ENCODE results near the gene NRL.
A peak's percentile ranks its signal among the peaks of the same experiment; 100 is the strongest.
"Not testable (repeated sequence)": the region's sequence is repeated elsewhere in the genome, so short reads cannot be mapped to it uniquely, and the experiment has no call there.

Gene NRL

DNA sequence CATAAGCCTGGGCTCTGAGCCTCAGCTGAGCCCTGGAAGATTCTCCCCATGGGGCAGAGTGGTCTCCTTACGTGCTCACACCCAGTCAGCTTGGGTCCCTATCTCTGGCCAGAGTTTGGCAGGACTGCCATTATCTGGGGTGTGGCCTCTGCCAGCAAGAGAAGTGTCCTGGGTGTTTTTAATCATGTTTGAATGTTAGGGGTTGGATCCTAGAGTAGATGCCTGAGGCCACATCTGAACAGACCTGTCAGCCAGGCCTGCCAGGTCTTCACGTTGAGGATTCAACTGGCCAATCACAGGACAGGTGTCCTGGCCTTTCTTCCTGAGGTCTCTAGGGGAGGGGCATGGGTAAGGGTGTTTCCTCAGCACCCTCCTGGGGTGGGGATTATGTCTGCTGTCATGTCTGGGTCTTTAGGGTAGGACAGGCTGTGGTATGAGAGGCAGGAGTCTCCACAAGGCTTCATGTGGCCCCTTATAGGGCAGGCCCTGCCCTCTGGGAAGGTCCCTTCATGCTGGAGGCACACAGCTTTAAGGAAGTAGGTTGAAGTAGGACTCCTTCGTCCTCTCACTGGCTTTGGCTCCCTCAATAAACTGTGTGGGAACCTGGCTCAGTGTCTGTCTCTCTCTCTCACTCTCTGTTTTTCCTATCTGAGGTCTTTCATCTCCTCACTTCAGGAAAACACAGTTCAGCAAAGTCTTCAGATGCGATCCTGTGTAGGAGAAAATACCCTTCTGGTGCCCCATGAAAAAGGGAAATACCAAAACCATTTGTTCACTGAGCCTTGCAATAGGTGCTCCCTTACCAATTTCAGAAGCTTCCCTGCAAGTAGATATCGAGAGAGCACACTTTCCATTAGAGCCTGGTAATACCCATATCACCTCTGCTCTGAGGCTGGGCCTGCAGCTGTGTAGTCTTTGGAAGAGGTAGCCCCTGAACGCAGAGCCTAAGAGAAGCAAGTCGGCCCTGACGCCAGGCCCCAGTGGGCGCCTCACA, 9.0 kb upstream of the NRL start:
- no peak for DNase-seq (ENCODE audit: low read depth in 2 of 2)

DNA sequence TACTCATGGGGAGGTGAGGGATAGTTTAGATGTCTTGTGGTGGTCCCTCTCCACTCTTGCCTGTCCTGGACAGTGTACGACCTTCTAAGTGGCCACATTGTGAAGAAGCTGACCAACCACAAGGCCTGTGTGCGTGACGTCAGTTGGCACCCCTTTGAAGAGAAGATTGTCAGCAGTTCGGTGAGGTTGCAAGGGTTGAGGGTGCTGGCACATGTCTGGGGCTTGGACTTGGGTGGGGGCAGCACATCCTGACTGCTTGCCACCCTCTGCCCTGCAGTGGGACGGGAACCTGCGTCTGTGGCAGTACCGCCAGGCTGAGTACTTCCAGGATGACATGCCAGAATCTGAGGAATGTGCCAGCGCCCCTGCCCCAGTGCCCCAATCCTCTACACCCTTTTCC, 8.1 kb upstream of the NRL start:
- no peak for DNase-seq (ENCODE audit: low read depth in 2 of 2)

DNA sequence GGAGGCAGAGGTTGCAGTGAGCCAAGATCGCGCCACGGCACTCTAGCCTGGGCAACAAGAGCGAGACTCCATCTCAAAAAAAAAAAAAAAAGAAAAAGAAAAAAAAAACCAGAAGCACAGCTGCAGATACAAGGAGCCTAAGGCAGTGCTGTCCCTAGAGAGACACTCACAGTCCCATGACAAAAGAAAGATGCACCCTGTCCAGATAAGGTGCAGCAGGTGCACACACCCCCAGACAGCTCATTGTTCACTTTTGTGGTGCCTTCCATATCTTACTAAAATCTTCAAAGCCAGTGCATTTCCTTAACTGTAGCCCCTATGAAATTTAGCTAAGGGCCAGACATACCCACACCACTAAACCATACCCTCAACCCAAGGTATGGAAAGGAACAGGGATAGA, 7.7 kb upstream of the NRL start:
- no peak for DNase-seq (ENCODE audit: low read depth in 2 of 2)

DNA sequence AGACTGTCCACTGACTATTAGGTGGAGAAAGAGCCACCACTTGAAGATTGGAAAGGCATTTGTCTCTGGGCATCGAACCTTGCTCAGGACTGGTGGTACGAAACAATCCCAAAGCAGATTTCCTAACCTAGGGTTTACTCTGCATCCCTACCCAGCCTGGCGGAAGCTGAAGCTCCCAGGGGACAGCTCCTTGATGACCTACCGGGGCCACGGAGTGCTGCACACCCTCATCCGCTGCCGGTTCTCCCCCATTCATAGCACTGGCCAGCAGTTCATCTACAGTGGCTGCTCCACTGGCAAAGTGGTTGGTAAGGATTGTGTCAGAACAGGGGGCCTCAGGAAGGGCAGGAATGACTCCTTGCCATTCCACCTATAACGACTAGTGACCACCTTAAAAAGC, 6.5 kb upstream of the NRL start:
- no peak for DNase-seq (ENCODE audit: low read depth in 2 of 2)

DNA sequence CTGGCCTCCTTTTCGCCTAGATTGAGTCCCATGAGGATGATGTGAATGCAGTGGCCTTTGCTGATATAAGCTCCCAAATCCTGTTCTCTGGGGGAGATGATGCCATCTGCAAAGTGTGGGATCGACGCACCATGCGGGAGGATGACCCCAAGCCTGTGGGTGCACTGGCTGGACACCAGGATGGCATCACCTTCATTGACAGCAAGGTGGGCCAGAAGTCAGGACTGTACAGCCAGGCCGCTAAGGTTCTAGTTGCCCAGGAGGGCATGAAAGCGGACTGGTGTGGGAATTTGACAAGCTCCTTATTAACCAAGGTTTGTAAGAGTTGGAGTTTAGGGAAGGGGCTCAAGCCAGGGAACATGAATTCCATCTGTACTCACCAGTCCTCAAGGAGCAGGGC, 4.9 kb upstream of the NRL start:
- DNase-seq (ENCODE audit: low read depth in 2 of 2), result no peak

DNA sequence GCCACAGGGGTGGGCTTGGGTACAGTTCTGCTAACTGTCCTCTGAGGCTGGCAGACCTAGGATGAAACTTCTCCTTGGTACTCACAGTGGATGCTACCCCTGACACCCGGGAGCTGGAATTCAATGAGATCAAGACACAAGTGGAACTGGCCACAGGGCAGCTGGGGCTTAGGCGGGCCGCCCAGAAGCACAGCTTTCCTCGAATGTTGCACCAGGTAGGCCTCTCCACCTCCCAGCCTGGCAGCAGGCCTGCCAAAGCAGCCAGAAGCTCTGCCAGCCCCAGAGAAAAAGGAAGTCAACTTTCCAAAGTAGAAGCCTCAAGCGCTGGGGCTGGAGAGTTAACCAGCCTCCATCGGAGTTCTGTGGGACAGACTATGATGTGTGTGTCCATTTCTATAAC, 2.4 kb upstream of the NRL start:
- DNase-seq (ENCODE audit: low read depth in 2 of 2), result no peak

DNA sequence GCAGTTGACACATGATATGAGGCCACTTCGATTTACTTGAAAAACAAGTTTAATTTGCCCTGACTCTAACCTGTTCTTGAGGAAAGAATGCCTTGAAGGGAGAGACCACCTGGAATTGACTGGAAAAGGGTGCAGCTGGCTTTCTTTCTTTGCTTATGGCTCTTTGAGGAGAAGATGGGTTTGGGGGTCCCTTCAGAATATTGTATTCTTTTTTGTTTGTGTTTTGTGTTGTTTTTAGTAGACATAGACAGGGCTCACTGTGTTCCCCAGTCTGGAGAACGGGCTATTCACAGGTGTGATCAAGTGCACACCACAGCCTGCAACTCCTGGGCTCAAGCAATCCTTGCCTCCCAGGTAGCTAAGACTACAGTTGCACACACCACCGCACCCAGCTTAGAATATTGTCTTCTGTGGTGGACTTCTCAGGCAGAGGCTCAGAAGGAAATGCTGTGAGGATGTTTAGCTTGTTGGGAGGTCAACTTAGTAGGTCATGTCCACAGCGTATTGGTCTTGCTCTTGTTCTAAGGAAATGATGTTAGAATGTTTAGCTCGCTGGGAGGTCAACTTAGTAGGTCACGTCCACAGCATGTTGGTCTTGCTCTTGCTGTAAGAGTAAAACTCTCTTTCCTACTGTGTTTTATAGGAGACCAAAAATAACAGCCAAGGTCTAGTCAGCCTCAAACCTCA, 1.5 kb upstream of the NRL start:
- no peak for DNase-seq (ENCODE audit: low read depth in 2 of 2)

DNA sequence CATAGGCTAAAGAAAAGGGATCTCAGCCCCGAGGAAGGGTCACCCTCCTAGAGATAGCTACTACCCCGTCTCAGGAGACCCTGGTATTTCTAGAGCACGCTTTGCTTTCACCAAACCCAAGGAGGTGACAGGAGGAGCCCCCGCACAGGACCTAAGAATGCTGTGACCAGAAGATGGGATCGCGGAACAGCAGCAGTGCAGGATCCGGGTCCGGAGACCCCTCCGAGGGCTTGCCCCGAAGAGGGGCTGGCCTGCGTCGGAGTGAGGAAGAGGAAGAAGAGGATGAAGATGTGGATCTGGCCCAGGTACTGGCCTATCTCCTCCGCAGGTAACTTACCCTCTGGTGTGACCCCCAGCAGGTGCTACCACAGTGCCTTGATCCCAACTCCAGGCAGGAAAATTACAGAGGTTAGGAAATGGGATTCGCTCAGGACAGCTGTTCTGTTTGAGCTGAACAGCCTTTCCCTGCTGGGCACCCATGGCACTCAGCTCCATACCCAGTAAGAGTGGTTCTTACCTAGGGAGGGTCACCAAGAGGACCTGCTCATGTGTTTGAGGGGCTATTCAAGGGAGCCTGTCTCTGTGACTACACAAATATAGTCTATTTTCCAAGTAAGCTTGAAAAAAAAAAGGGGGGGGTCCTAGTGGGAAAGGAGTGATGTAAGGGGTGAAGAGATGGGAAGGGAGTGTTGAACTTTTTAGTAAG, 826 bp upstream of the NRL start:
- no peak for DNase-seq (ENCODE audit: low read depth in 2 of 2)

DNA sequence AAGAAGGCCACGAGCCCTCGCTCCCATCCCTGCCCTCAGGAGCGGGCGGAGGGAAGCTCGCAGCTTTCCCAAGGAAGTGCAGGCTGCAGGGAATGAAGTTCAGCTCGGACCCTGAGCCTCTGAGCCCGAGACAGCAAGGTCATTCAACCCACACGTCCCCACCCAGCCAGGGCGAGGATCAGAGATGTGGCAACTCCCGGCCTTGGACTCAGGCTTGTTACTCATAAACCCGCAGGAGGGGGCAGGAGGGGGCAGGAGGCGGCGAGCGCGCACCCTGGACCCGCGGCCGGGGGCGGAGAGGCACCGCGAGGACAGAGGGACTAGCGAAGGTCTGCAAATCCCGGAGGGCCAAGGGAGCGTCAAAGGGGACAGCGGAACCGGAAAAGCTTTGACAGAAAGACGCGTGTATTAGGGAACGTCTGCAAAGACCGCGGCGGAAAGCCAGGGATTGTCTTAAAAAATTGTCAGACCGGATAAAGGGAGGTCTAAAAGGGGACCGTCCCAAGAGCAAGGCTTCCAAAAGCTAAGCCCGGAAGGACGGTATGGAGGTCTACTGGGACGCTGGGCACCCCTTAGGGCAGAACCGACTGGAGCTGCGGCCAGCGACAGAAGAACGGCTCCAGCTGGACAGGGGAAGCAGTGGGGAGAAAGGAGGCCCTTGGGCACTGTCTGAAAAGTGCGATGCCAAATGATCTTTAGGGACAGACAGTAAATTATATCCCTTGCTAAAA, 783 bp downstream of the NRL start:
- peak; percentile 50 to 58 for DNase-seq (ENCODE audit: low read depth in 2 of 2)

DNA sequence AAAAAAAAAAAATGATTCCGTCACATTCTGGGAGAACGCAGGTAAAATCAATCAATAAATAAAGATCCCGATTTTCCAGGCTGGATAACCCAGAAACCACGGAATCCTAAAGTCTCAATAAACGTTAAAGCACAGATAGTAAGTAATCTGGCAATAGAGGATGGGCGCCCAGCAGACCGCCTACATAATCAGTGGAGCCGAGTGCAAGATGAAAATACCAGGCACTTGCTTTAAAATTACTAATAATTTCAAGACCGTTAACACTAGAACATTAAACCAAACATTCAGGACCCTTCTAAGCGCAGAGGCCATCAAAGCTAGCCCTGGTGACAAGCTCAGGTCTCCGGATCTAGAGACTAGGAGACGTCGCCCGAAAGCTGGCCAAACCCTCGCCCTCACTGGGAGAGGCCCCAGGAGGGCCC, 1.4 kb downstream of the NRL start:
- no peak for DNase-seq (ENCODE audit: low read depth in 2 of 2)

DNA sequence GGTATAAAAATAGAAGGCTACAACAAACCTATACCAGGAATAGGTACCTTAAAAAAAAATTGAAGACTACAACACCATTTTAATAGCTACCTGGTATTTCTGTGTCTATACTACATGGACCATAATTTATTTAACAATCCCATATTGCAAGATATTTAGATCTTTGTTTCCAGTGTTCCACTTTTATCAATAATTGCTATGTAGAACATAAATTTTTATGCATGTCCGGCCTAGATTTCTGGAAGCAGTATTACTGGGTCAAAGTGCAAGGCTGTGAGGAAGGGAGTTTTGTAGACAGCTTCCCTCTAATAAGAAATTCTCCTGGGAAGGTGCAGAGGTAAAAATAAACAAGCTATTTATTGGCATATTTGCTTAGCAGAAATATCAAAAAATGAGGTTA, 4.2 kb downstream of the NRL start:
- DNase-seq (ENCODE audit: low read depth in 2 of 2), result no peak

DNA sequence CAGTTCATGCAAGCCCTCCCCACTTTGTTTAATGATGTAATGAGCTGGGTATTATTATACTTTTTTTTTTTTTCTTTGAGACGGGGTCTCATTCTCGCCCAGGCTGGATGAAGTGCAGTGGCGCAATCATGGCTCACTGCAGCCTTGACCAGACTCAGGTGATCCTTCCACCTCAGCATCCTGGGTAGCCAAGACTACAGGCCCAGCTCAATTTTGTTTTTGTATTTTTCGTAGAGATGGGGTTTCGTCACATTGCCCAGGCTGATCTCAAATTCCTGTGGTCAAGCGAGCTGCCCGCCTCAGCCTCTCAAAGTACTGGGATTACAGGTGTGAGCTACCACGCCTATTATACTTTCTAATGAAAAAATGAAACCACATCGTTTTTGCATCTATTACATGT, 4.7 kb downstream of the NRL start:
- DNase-seq (ENCODE audit: low read depth in 2 of 2), result no peak

DNA sequence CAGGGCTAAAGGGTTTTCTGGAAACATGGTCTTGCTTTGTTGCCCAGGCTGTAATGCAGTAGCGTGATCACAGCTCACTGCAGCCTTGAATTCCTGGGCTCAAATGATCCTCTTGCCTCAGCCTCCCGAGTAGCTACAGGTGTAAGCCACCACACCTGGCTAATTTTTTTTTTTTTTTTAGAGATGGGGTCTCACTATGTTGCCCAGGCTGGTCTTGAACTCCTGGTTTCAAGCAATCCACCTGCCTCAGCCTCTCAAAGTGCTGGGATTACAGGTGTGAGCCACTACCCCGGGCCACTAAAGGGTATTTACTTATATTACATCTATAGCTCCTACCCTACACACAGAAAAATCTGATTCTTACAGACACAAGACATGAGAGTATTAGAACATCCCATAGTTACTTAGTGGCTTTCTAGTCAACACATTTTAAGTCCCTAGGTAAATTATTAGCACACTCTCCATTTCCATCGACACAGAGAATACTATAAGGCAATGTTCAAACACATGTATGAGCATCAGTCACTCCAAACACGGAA, 6.3 kb downstream of the NRL start:
- DNase-seq (ENCODE audit: low read depth in 2 of 2), result no peak

DNA sequence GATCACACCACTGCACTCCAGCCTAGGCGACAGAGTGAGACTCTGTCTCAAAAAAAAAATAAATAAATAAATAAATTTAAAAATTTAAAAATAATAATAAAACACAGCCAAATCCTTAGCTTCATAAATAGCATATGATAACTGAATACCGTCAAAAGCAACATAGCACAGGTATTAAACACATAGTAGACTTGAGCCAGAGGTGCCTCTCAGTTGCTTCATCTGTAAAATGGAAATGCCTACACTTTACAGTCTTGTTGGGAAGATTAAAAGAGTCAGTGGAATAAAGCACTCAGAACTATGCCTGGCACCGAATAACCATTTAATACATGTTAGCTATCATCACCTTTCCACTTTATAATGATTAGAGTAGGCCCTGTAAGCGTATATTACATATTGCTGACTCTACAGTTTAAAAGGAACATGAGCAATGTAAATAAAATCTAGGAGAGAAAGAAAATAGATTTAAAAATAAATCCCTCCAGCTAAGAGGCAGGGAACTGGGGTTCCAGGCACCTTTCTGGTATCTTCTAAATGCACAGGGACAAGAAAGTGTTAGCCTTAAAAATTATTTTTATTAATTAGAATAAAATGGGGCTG, 8.0 kb downstream of the NRL start:
- no peak for DNase-seq (ENCODE audit: low read depth in 2 of 2)

DNA sequence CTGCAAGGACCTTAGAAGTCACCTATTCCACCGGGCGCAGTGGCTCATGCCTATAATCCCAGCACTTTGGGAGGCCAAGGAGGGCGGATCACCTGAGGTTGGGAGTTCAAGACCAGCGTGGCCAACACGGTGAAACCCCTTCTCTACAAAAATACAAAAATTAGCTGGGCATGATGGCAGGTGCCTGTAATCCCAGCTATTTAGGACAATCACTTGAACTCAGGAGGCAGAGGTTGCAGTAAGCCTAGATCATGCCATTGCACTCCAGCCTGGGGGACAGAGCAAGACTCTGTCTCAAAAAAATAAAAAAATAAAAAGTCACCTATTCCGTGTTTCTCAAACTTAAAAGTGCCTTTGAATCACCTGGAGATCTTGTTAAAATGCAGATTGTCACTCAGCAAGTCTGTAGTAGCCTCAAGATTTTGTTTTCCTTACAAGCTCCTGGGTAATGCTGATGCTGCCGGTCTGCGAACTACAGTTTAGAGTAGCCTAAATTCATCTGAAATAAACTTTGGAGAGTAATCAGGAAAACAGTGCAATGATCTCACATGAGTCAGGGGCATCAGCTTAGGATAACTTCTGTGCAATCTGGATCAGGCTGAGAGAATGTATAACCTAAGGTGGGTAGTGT, 9.0 kb downstream of the NRL start:
- DNase-seq (ENCODE audit: low read depth in 2 of 2), result not testable (repeated sequence)

DNA sequence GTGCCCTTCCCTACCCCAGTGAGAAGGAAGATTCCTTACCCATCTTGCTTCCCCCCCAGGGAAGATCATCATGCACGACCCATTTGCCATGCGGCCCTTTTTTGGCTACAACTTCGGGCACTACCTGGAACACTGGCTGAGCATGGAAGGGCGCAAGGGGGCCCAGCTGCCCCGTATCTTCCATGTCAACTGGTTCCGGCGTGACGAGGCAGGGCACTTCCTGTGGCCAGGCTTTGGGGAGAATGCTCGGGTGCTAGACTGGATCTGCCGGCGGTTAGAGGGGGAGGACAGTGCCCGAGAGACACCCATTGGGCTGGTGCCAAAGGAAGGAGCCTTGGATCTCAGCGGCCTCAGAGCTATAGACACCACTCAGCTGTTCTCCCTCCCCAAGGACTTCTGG, 11.3 kb downstream of the NRL start:
- DNase-seq (ENCODE audit: low read depth in 2 of 2), result no peak

DNA sequence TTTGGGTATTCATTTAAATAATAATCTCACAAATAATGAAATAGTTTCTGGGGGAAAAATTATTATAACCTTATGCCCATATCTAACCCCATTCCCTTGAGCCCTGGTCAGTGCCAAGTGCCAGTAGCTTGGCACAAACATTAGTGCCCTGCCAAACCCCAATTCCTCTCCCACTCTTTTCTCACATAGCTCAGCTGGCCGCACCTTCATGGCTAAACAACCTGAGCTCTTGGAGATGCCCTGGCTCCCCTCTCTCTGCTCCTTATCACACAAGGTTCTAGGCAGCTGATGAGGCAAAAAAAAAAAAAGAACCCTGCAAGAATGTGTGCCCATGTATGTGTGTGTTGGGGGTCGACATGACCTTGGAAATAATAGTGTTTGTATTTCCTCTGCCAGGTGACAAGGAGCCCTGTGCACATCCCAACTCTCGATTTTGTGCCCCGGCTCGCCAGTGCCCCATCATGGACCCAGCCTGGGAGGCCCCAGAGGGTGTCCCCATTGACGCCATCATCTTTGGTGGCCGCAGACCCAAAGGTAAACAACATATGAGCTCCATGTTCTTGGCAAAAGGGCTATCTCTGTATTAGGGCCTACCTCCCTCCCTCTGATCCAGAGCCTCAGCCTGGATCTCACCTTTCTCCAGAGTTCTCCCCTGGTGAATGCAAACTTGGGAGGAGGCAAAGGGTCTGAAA, 12.2 kb downstream of the NRL start:
- DNase-seq (ENCODE audit: low read depth in 2 of 2), result no peak

DNA sequence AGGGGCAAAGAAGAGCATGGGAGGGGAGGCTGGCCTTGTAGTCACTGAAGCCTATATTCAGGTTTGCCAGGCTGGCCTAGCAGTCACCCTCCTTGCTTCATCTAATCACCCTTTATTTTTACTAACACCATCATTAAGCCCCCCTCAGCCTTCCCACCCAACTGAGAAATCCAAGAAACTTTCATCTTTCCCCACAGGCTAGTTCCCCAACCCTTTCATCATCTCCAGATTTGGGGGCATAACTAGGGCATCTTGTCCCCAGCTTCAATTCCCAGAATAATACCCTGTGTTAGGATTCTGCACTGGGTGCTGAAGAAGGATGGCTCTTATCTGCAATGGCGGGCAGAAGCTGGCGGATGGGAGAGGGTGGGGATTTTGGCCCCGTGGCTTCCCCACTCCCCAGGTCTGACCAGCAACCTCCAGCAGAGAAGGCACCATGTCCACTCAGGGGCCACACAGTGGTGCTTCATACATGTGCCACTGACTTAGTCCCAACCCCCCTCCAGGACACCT, 13.7 kb downstream of the NRL start:
- DNase-seq (ENCODE audit: low read depth in 2 of 2), result no peak

DNA sequence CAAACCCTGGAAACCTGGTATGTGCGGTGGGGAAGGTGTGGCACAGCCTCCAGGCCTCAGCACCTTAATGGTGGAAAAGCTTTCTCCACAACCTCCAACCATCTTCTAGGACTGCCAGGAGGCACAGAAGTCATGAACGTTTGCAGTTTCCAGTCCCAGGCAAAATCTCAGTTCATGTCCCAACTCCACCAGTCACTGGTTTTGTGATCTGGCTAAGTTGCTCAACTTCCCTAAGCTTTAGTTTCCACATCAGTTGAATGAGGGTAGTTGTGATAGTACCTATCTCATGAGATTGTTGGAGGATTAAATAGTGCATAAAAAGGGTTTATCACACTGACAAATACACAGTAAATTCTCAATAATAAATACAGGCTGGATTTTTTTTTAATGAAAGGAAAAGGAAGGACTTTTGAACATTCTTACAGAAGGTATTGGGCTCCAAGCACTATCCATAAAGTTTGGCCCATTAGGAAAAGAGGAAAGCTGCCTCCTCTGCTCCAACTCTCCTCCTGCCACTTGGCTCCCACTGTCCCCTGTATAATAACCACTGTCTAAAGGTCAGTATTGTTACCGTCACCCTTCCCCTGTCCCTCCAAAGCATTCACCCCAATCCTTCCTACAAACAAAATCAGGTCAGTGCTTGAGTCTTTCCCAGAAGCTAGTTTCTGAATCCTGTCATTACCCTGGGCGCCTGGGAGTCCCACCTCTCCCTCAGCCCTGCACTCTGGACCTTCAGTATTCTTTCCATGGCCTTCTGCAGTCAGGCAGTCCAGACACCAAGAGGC, 14.4 kb downstream of the NRL start:
- DNase-seq (ENCODE audit: low read depth in 2 of 2), result no peak
